Panc1 (cell line): Measurements from ENCODE around the gene GAPVD1. TPM values are rescaled to one million over a fixed set of nuclear protein-coding genes. Genes with fewer than 3 reads are reported as not detected.
"Not testable (repeated sequence)": the region's sequence is repeated elsewhere in the genome, so short reads cannot be mapped to it uniquely, and the experiment has no call there.

Source experiments
- ATAC-seq: fragments of 200-7000 bp; cut with Tn5 transposase; 2 replicates; pipeline ENCODE4 v1.9.1; 2020; ENCODE audit warnings: mild to moderate bottlenecking, moderate library complexity
- BruUV-seq: library from RNA; stranded (reverse); fragments of 400-500 nt; replicated peaks from 2 replicates; lab custom pipeline; 2021; lab: Mats Ljungman, UMichigan
- CTCF ChIA-PET: fragments of 300-600 bp; sonication (Branson Sonifier 250); formaldehyde crosslinking; loops from one replicate; lab custom pipeline; 2022; ENCODE audit warnings: antibody characterized with exemption; lab: Charles Lee
- POLR2A ChIA-PET: fragments of 300-600 bp; sonication (Branson Sonifier 250); formaldehyde crosslinking; loops from one replicate; lab custom pipeline; 2022; ENCODE audit warnings: antibody characterized with exemption; lab: Charles Lee
- DNase-seq: peaks from one replicate; pipeline ENCODE4 v3.0.0-alpha.2; 2010; ENCODE audit warnings: low read depth, low spot score
- H3K27ac ChIP-seq: 2 replicates; pipeline ENCODE4 v1.5.1; 2011; ENCODE audit warnings: mild to moderate bottlenecking, low read length, inconsistent platforms
- H3K27me3 ChIP-seq: fragments of 200-500 bp; sonication (Bioruptor generic); 2 replicates; pipeline ENCODE4 v1.6.0; 2014; ENCODE audit warnings: low read length, inconsistent platforms; ENCODE audit not compliant: control insufficient read depth, insufficient read depth
- H3K36me3 ChIP-seq: fragments of 200-500 bp; sonication (Bioruptor generic); 2 replicates; pipeline ENCODE4 v1.5.1; 2014; ENCODE audit warnings: inconsistent platforms, mild to moderate bottlenecking, low read length, moderate library complexity; ENCODE audit not compliant: control insufficient read depth, insufficient read depth
- H3K4me1 ChIP-seq: 2 replicates; pipeline ENCODE4 v1.5.1; 2011; ENCODE audit warnings: inconsistent platforms, mild to moderate bottlenecking, low read length, moderate library complexity; ENCODE audit not compliant: control insufficient read depth, insufficient read depth
- H3K4me3 ChIP-seq, 2 experiments: 2 replicates each; pipeline ENCODE4 v1.5.1; 2011 to 2012; ENCODE audit warnings: low read depth in 2 of 2, low read length in 2 of 2, mild to moderate bottlenecking in 2 of 2, inconsistent platforms in 1 of 2, moderate library complexity in 1 of 2
- H3K9me3 ChIP-seq: fragments of 200-500 bp; sonication (Bioruptor generic); 2 replicates; pipeline ENCODE4 v1.5.1; 2014; ENCODE audit warnings: low read depth, mild to moderate bottlenecking, inconsistent platforms, low read length, moderate library complexity; ENCODE audit not compliant: control insufficient read depth, insufficient read depth
- CTCF ChIP-seq: fragments of 450-650 bp; IDR thresholded peaks from 2 replicates; pipeline ENCODE4 v1.5.1; 2017; ENCODE audit warnings: mild to moderate bottlenecking
- POLR2AphosphoS5 ChIP-seq: IDR thresholded peaks from 2 replicates; pipeline ENCODE4 v1.6.1; 2012; ENCODE audit warnings: mild to moderate bottlenecking, low read depth, low read length, moderate library complexity
- REST ChIP-seq, 2 experiments: IDR thresholded peaks; 2 replicates each; pipeline ENCODE4 v1.6.1; 2011 to 2012; ENCODE audit warnings: low read depth in 2 of 2, control low read depth in 1 of 2, low read length in 1 of 2, mild to moderate bottlenecking in 1 of 2, moderate library complexity in 1 of 2; ENCODE audit not compliant: insufficient read depth in 1 of 2
- SIN3A ChIP-seq: IDR thresholded peaks from 2 replicates; pipeline ENCODE4 v1.6.1; 2012; ENCODE audit warnings: low read depth, mild to moderate bottlenecking, low read length, moderate library complexity, borderline replicate concordance; ENCODE audit not compliant: insufficient read depth
- TCF7L2 ChIP-seq: IDR thresholded peaks from 2 replicates; pipeline ENCODE4 v1.6.1; 2011; ENCODE audit warnings: mild to moderate bottlenecking, low read depth, low read length, inconsistent platforms
- in situ Hi-C: cut with HindIII; loops from 2 replicates; pipeline ENCODE4 v1.10.0; 2016; ENCODE audit warnings: low sequenced_read_pairs, low pct_unique_long_range_greater_than_20kb
- intact Hi-C: fragments of 100-400 bp; cut with micrococcal nuclease; formaldehyde crosslinking; loops from one replicate; pipeline ENCODE4 v1.10.0; 2022; ENCODE audit not compliant: unreplicated experiment
- total RNA-seq: library from RNA; stranded (reverse); gene quantifications from one replicate; pipeline ENCODE4 v1.2.1, GENCODE V29; 2021; ENCODE audit not compliant: unreplicated experiment

The GAPVD1 gene
- total RNA-seq, 1 experiment from 2014 or later = 48.6 TPM

- in situ Hi-C loops (no loop called here), intact Hi-C loops (no loop called here)
- Histone ChIP-seq H3K4me3 (no peak overlapping the region), H3K36me3 (no peaks in the 10 kb centered on the region), H3K27me3 (no peaks in the 10 kb centered on the region), H3K4me1 (peaks cover 5% of the 10 kb centered on the region; the same call in 1 of the 2 replicates), H3K27ac (0 out of 2 replicates have a peak overlapping the region, but pooled peaks have one; percentile 29), H3K9me3 (no peaks in the 10 kb centered on the region)
- ChIA-PET POLR2A (no interaction called here), CTCF (no interaction called here)
- peak; percentile 38; the same call in 1 of the 2 replicates for ATAC-seq
- no peak for DNase-seq
- no TSS peak for BruUV-seq
- TF ChIP-seq POLR2AphosphoS5 (no peak), REST (IDR thresholded peaks at IDR 0.05; ENCODE audit: insufficient read depth in 1 of 2, low read depth in 2 of 2, low read length in 1 of 2) (no peak), CTCF (no peak)
Measured at GRCh38 chr9:125284855-125285254, 23.2 kb downstream of the GAPVD1 start.

- H3K36me3 ChIP-seq, CTCF ChIA-PET, H3K4me3 ChIP-seq, H3K4me1 ChIP-seq, H3K27ac ChIP-seq, in situ Hi-C loops, H3K27me3 ChIP-seq, intact Hi-C loops, H3K9me3 ChIP-seq, POLR2A ChIA-PET, ATAC-seq, BruUV-seq, DNase-seq: not testable (repeated sequence)
Measured at GRCh38 chr9:125286935-125287433, 25.4 kb downstream of the GAPVD1 start.

GRCh38 chr9:125293134-125293533 lies 31.5 kb downstream of the GAPVD1 start:
- Histone ChIP-seq H3K27me3 (no peaks in the 10 kb centered on the region), H3K4me1 (peaks cover 17% of the 10 kb centered on the region), H3K27ac (peak overlapping the region; percentile 39; the same call in 1 of the 2 replicates), H3K36me3 (no peaks in the 10 kb centered on the region), H3K9me3 (no peaks in the 10 kb centered on the region), H3K4me3 (no peak overlapping the region)
- ChIA-PET CTCF (no interaction called here), POLR2A (interaction anchor here (0.7 kb wide), 1 partner anchor 90 kb away, joined by 5 read pairs; no protein-coding TSS in a partner anchor)
- in situ Hi-C loops (no loop called here), intact Hi-C loops (no loop called here)
- no peak for ATAC-seq
- DNase-seq = no peak
- TF ChIP-seq CTCF = no peak
- TF ChIP-seq POLR2AphosphoS5 = no peak
- no peak for TF ChIP-seq SIN3A
- no peak for TF ChIP-seq REST (IDR thresholded peaks at IDR 0.05; ENCODE audit: insufficient read depth in 1 of 2, low read depth in 2 of 2, low read length in 1 of 2)
- no peak for TF ChIP-seq TCF7L2
- no TSS peak for BruUV-seq
